GM18907 (cell line): ENCODE results near the gene ANKRD45.
"Not testable (repeated sequence)": the region's sequence is repeated elsewhere in the genome, so short reads cannot be mapped to it uniquely, and the experiment has no call there.

Experiments
- ATAC-seq: cut with Tn5 transposase; IDR thresholded peaks from one replicate; pipeline ENCODE4 v1.9.1; 2021; ENCODE audit warnings: mild to moderate bottlenecking, moderate library complexity; ENCODE audit not compliant: unreplicated experiment

The ANKRD45 gene

DNA sequence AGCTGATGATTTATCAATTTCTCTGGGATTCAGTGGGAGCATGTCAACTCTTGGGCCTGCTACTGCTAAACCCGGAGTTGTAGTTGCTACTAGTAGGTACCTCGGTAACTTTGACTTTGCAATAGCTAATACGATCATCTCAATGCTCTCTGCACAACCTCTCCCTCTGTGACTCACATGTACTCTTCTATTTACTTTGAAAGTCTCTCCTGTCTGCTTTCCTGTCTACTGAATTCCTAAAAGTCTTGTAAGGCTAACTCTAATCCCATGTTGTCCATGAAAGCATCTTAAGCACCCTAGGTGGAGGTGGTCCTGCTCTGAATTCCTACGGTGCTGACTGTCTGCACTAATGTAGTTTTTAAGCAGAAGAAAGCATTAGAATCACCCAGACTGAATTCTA lies 96.1 kb downstream of the ANKRD45 start:
- no peak for ATAC-seq

DNA sequence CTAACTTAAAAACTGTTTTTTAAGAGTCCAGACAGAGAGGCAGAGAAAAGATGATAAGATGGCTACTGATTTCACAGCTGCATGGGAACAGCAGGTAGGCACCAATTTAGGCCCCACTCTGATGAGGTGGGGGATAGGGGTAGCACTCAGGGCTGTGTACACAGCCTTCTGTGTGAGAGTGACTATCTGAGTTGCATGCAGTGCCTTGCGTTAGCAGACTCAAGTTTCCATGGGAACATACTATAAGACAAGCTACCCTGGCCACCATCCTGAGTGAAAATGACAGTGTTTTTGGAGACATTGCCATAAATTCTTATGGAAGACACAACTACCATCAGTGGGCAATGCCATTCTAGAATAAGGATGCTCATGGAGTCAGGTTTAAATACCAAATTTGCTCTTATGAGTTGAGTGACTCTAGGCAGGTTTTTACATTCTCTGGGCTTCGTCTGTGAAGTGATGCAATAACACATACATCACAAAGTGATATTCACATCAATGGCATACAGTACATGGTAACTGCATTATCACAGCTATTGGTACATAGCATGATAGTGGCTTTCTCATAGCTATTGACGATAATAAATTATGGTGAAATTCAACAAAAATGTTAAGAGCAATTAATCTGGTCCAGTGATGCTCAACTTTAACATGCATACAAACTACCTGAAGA lies 97.3 kb downstream of the ANKRD45 start:
- ATAC-seq: no peak

DNA sequence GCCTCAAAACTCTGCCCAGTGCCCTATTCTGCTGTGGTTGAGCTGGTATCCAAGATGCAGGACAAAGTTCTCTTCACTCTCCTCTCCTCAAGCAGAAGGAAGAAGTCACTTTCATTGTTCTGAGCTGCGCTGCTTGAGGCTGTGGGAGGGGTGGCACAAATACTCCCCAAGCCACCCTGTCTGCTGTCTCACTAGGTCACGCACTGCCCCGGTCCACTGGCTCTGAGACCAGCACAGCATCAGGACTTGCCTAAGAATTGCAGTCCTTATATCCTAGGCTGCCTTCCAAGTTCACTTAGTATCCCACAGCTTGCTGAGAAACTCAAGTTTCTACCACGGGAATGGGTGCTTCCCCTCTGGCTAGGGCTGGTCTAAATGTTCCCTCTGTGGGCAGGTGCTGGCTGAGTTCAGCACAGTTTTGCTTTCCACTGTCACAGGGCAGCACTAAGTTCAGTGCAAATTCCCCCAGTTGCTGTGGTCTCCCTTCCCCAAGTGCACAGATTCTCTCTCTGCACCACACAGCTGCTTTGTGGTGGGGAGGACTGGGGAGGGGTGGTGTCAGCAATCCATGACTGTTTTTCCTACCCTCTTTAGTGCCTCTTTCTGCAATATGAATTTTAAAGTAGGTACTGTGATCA lies 99.2 kb downstream of the ANKRD45 start:
- ATAC-seq: no peak

DNA sequence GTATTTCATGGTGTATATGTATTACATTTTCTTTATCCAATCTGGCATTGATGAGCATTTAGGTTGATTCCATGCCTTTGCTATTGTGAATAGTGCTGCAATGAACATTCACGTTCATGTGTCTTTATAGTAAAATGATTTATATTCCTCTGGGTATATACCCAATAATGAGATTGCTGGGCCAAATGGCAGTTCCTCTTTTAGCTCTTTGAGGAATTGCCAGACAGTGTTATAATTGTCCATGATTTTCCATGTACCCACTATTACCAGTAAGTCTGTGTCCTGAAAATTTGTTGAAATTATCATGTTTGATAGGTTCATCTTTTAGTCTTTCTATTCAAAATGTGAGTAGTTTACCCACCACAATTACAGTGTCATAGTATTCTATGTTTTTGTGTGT lies 101.2 kb downstream of the ANKRD45 start:
- ATAC-seq: no peak

DNA sequence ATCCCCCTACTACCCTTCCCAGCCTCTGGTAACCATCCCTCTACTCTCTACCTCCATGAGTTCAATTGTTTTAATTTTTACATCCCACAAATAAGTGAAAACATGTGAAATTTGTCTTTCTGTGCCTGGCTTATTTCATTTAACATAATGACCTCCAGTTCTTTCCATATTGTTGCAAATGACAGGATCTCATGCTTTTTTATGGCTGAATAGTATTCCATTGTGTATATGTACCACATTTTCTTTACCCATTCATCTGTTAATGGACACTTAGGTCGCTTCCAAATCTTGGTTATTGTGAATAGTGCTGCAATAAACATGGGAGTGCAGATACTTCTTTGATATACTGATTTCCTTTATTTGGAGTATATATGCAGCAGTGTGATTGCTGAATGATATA lies 105.8 kb downstream of the ANKRD45 start:
- not testable (repeated sequence) for ATAC-seq

DNA sequence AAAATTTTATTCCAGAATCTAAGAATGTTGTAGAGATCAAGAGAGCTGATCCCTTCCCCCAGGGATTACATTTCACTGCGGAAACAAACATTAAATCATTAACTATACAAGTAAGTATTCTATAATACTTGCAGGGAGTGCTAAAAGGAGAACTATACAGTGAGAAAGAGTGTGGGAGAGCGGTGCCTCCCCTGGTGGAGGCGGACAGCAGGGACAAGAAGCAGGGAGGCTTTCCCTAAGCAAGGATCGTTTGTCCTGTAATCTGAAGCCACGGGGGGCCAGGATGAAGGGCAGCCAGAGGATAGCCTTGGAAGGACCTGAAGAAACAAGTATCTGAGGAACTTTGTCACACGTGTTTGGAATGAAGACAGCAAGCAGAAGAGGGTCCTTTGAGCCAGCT lies 106.8 kb downstream of the ANKRD45 start:
- ATAC-seq: no peak

DNA sequence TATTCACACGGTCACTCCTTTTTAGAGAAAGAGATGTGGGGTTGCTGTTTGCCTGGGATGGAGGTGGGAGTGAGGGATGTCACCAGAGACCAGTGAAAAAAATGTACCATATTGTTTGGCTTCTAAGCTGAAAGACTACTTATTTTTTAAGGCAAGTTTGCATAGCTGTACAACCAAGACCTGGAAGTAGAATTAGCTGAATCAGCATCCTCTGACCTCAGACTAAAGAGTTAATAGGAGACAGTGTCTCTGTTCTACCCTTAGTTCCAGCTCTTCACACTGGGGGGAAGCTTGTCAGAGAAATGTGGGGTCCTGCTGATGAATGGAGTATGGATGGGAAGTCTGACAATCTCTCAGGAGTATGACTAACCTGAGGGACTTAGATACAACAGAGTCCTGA lies 108.4 kb downstream of the ANKRD45 start:
- ATAC-seq: no peak

DNA sequence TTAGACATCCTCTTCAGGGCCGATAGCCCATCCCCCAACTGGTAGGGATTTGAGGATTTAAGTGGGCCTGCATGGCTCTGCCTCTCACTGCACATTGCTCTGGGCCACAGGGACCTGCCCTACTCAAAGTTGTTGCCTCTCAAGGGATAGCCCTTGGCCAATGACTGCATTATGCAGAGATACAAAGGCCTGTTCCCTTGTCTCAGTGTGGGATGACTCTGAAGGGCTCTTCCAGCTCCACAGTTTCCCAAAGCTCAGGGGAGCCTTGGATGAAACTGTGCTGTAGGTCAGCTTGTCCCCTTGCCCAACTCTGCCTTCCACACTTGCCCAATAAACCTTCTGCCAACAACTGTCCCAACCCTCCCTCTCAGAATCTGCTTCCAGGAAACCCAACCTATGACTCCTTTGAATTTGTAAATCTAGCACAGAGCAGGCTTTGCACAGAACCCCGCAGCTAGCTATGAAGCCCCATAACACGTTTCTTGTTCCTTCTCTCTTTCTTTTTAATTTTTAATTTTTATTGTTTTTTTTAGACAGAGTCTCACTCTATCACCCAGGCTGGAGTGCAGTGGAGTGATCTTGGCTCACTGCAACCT lies 109.3 kb downstream of the ANKRD45 start:
- no peak for ATAC-seq
